Dedifferentiated amniotic fluid mesenchymal stem cell (primary cell): Measurements from ENCODE around the gene VAT1L.

Experiments used
- DNase-seq: peaks from one replicate; pipeline ENCODE4 v3.0.0-alpha.2; 2016; ENCODE audit errors: extremely low spot score

The VAT1L gene

GRCh38 chr16:77788181-77789084 is at the start of gene VAT1L:
TSS of gene VAT1L (plus strand) at chr16:77788564. CDS start at chr16:77788683, 119 bp downstream.
- no peak for DNase-seq

- DNase-seq, result no peak
Observed at GRCh38 chr16:77738706-77739558, 49.4 kb upstream of the VAT1L start.

- no peak for DNase-seq
Observed at GRCh38 chr16:77739559-77739892, 48.8 kb upstream of the VAT1L start.

- DNase-seq, result no peak
Observed at GRCh38 chr16:77744141-77744540, 44.2 kb upstream of the VAT1L start.

- no peak for DNase-seq
Observed at GRCh38 chr16:77745972-77746371, 42.4 kb upstream of the VAT1L start.

- no peak for DNase-seq
Observed at GRCh38 chr16:77748421-77749005, 39.9 kb upstream of the VAT1L start.

- no peak for DNase-seq
Observed at GRCh38 chr16:77749415-77749814, 38.9 kb upstream of the VAT1L start.

- no peak for DNase-seq
Observed at GRCh38 chr16:77758046-77758445, 30.3 kb upstream of the VAT1L start.

GRCh38 chr16:77758508-77758907 is 29.9 kb upstream of the VAT1L start:
- no peak for DNase-seq

GRCh38 chr16:77759201-77759600 is 29.2 kb upstream of the VAT1L start:
- DNase-seq, result no peak

- no peak for DNase-seq
Observed at GRCh38 chr16:77759821-77760220, 28.5 kb upstream of the VAT1L start.

GRCh38 chr16:77760800-77761199 is 27.6 kb upstream of the VAT1L start:
- DNase-seq, result no peak

- no peak for DNase-seq
Observed at GRCh38 chr16:77761204-77761603, 27.2 kb upstream of the VAT1L start.

- no peak for DNase-seq
Observed at GRCh38 chr16:77762262-77762661, 26.1 kb upstream of the VAT1L start.

GRCh38 chr16:77763994-77764393 is 24.4 kb upstream of the VAT1L start:
- DNase-seq, result no peak

- DNase-seq, result no peak
Observed at GRCh38 chr16:77767211-77767610, 21.2 kb upstream of the VAT1L start.

- DNase-seq, result no peak
Observed at GRCh38 chr16:77767826-77768225, 20.5 kb upstream of the VAT1L start.

GRCh38 chr16:77775911-77776909 is 12.2 kb upstream of the VAT1L start:
- DNase-seq, result no peak

GRCh38 chr16:77777745-77778144 is 10.6 kb upstream of the VAT1L start:
- no peak for DNase-seq

GRCh38 chr16:77780378-77780837 is 8.0 kb upstream of the VAT1L start:
- no peak for DNase-seq

GRCh38 chr16:77781091-77781490 is 7.3 kb upstream of the VAT1L start:
- no peak for DNase-seq
